Natural killer cell treated with Interleukin-12 subunit alpha and Interleukin-12 subunit beta and Interleukin-15 and Interleukin-18, amount 100 ng/mL, for 72 hours (primary cell): Measurements from ENCODE around the gene ZNF845. TPM values are rescaled to one million over a fixed set of nuclear protein-coding genes. Genes with fewer than 3 reads are reported as not detected.
A peak's percentile ranks its signal among the peaks of the same experiment; 100 is the strongest.
"Not testable (repeated sequence)": the region's sequence is repeated elsewhere in the genome, so short reads cannot be mapped to it uniquely, and the experiment has no call there.

Experiments used
- ATAC-seq, 2 donors: fragments of 150-1000 bp; cut with Tn5 transposase in 1 of 2; sonication (Bioruptor Pico), chemical (Tn5 transposase) in 1 of 2; 2 replicates each; pipeline ENCODE4 v1.10.0; 2021
- DNase-seq: peaks from one replicate; pipeline ENCODE4 v3.0.0; 2022; ENCODE audit warnings: low spot score
- H3K27ac Mint-ChIP-seq, 2 donors: 1 replicate in 1 of 2; 2 replicates in 1 of 2; pipeline ENCODE4 v1.8.0; 2022; ENCODE audit warnings: mixed read lengths in 2 of 2, mild to moderate bottlenecking in 1 of 2, moderate library complexity in 1 of 2
- H3K27me3 Mint-ChIP-seq, 2 donors: 1 replicate in 1 of 2; 2 replicates in 1 of 2; pipeline ENCODE4 v1.8.0; 2022; ENCODE audit warnings: mixed read lengths in 2 of 2
- H3K36me3 Mint-ChIP-seq: one replicate; pipeline ENCODE4 v1.8.0; 2022; ENCODE audit warnings: mixed read lengths
- H3K4me1 Mint-ChIP-seq, 2 donors: 1 replicate in 1 of 2; 2 replicates in 1 of 2; pipeline ENCODE4 v1.8.0; 2022; ENCODE audit warnings: low read depth in 2 of 2, mixed read lengths in 2 of 2, mild to moderate bottlenecking in 1 of 2
- H3K4me3 Mint-ChIP-seq: one replicate; pipeline ENCODE4 v1.8.0; 2022; ENCODE audit warnings: mixed read lengths
- H3K9me3 Mint-ChIP-seq: 2 replicates; pipeline ENCODE4 v1.8.0; 2022; ENCODE audit warnings: mixed read lengths
- total RNA-seq, 2 donors: library from RNA; stranded (reverse); gene quantifications; one replicate each; pipeline ENCODE4 v1.2.3, GENCODE V29; 2022

ZNF845 gene
- total RNA-seq: 1 to 10 TPM; 5.5 to 7.9 TPM

GRCh38 chr19:53333463-53334449, at the start of gene ZNF845:
Gene ZNF845 (plus strand): TSS chr19:53333749. CDS start chr19:53341308, 7,559 bp downstream.
- peak; percentile 99 to 100 for ATAC-seq
- peak; percentile 94 for DNase-seq
- Mint-ChIP-seq H3K9me3 (peaks cover 4% of the 10 kb centered on the region), H3K4me3 (peak within 1 kb of the TSS; percentile 81), H3K4me1 (peaks cover 14 to 16% of the 10 kb centered on the region in 2 donors), H3K27me3 (peaks cover 6 to 7% of the 10 kb centered on the region in 2 donors), H3K36me3 (peaks cover 14% of the 10 kb centered on the region), H3K27ac (peak within 1 kb of the TSS; percentile 69 to 84)

- Mint-ChIP-seq H3K27me3 (no peaks in the 10 kb centered on the region), H3K4me1 (no peaks in the 10 kb centered on the region), H3K9me3 (peaks cover 3% of the 10 kb centered on the region), H3K36me3 (no peaks in the 10 kb centered on the region), H3K4me3 (no peak overlapping the region), H3K27ac (no peak overlapping the region)
- DNase-seq (no peak), ATAC-seq (no peak)
Observed at GRCh38 chr19:53285087-53285486, 48.5 kb upstream of the ZNF845 start.

DNA sequence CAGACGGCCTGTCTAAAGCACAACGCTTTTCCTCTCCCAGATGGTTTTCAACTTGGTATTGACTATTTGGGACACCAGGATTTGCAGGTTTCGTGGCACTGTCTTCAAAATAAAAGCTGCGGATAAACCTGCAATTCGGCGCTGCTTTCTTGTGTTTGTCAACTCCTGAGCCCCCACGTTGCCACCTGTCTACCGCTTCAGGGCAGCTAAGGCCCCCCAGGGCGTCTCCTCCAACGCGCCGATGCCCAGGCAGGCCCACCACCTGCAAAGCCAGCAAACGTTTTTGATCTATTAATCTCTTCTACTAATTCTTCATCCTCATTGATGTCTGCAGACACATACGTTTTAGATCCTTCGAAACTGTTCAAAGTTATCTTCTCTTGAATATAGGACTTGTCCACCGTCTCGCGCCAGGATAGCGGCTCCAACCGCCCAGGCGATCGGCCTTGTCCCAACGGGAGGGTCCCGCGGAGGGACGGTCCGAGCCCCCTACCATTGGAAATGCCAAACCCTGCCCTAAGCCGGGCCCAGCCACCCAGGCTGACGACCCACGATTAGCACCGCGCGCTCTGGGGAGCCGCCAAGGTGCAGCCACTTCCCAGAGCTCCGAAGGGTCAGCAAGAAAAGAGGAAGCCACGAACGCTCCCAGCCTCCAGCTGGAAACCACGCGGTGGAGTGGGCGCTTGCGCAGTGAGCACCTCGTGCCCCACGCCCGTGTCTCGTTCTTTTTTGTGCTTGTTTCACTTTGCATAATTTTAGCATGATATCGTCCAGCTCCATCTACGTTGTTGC, 42.6 kb upstream of the ZNF845 start:
- no peaks in the 10 kb centered on the region for H3K4me1 Mint-ChIP-seq
- H3K27me3 Mint-ChIP-seq: no peaks in the 10 kb centered on the region
- DNase-seq: no peak
- no peak for ATAC-seq
- no peak overlapping the region for H3K27ac Mint-ChIP-seq
- H3K4me3 Mint-ChIP-seq: no peak overlapping the region
- peaks cover 13% of the 10 kb centered on the region for H3K9me3 Mint-ChIP-seq
- H3K36me3 Mint-ChIP-seq: peaks cover 2% of the 10 kb centered on the region

DNA sequence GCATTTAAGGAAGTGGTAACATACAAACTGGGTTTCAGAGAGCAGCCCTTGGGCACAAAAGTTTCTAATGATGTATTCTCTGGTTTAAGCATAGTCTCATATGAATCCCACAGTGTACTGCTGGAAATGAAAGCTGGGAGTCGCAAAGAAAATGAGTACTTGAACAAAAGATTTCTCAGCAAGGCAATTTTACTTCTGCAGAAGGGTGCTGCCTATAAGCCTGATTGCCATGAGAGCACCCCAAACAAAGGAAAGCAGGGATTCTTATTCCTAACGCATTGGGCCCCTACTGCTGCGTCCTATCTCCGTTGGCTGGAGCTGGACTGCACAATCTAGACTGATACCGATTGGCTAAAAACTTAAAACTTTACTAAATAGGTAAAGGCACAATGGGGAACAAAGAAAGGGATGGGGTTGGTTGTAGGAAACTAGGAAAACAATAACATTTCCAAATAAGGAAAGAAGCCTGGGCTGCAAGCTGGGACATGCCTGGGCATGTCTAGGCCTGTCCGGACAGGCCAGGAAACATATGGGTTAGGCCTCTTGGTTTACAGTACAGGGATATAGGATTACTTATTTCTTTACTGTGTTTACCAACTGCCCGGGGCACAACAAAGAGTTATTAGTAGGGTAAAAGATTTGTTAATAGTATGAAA, 38.6 kb upstream of the ZNF845 start:
- ATAC-seq (no peak), DNase-seq (no peak)
- H3K27me3 Mint-ChIP-seq: no peaks in the 10 kb centered on the region
- H3K9me3 Mint-ChIP-seq: peaks cover 15% of the 10 kb centered on the region
- H3K27ac Mint-ChIP-seq: no peak overlapping the region
- H3K36me3 Mint-ChIP-seq: peaks cover 8% of the 10 kb centered on the region
- no peak overlapping the region for H3K4me3 Mint-ChIP-seq
- H3K4me1 Mint-ChIP-seq: no peaks in the 10 kb centered on the region

DNA sequence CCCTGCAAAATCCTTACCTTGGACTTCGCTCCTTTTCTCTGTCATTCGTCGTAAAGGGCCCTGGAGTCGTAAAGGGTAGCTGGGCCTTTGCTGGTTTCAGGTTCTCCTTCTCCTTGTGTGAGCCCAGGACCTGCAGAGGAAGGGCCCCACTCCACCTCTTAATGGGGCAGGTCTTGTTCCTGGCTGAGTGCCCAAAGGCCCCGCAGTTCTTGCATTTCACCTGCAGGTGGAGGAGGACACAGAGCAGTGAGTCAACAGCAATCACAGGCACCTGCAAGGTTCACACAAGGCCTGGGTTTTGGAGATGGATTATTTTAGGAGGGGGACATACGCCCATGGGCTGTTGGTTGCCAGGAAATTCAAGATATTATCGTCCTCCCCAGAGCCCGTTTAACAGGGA, 32.2 kb upstream of the ZNF845 start:
- peaks cover 15% of the 10 kb centered on the region for H3K9me3 Mint-ChIP-seq
- H3K4me1 Mint-ChIP-seq, H3K36me3 Mint-ChIP-seq, DNase-seq, H3K27ac Mint-ChIP-seq, H3K4me3 Mint-ChIP-seq, ATAC-seq: not testable (repeated sequence)
- H3K27me3 Mint-ChIP-seq: peaks cover 4 to 10% of the 10 kb centered on the region in 2 donors

DNA sequence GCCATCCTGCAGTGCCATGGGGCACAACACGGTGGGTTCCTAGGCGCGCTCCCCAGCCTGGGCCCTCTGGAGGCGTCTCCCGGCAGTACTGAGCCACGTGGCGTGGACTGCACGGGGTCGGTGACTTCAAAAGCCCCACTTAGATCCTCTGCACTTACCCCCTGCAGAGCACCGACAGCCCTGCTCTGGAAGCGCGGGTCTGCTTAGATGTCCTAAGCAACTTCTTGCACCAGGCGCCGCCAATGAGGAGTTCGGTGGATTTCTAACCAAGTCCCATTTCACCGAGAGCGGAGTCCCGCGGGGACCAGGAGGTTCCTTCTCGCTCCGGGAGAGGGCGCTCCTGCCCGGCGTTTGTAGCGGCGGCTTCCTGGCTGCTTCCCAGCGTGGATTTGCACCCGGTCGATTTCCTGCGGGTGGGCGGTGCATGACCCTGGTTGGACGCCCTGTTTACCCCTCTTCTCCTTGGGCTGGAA, 25.2 kb upstream of the ZNF845 start:
- peaks cover 28 to 29% of the 10 kb centered on the region in 2 donors for H3K27me3 Mint-ChIP-seq
- ATAC-seq (no peak), DNase-seq (no peak)
- H3K9me3 Mint-ChIP-seq: peaks cover 18% of the 10 kb centered on the region
- no peak overlapping the region for H3K4me3 Mint-ChIP-seq
- H3K4me1 Mint-ChIP-seq: no peaks in the 10 kb centered on the region
- no peak overlapping the region for H3K27ac Mint-ChIP-seq
- H3K36me3 Mint-ChIP-seq: peaks cover 8% of the 10 kb centered on the region

DNA sequence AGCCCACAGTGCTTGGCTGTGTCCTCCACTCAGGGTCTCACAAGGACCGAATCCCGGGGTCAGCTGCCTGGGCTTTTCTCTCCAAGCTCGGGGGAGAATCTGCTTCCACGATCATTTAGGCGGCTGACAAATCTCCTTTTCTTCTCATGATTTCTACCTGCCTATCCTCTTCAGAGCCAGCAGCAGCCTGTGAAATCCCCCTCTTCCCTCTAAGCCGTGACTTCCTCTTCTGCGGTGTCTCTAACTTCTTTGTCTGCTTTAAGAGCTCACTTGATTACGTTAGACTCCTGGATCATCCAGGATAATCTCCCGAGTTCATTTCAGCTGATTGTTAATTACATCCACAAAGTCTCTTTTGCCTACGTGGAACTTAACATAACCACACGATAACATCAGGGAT, 22.5 kb upstream of the ZNF845 start:
- Mint-ChIP-seq H3K9me3 (peaks cover 15% of the 10 kb centered on the region), H3K4me1 (no peaks in the 10 kb centered on the region), H3K36me3 (peaks cover 8% of the 10 kb centered on the region), H3K27ac (no peak overlapping the region), H3K4me3 (no peak overlapping the region), H3K27me3 (peaks cover 30 to 32% of the 10 kb centered on the region in 2 donors)
- DNase-seq (no peak), ATAC-seq (no peak)

GRCh38 chr19:53311897-53312296, 21.7 kb upstream of the ZNF845 start:
- Mint-ChIP-seq H3K4me1 (no peaks in the 10 kb centered on the region), H3K9me3 (peaks cover 11% of the 10 kb centered on the region), H3K27ac (no peak overlapping the region), H3K36me3 (peaks cover 8% of the 10 kb centered on the region), H3K4me3 (no peak overlapping the region), H3K27me3 (peaks cover 24 to 27% of the 10 kb centered on the region in 2 donors)
- no peak for DNase-seq
- no peak for ATAC-seq

DNA sequence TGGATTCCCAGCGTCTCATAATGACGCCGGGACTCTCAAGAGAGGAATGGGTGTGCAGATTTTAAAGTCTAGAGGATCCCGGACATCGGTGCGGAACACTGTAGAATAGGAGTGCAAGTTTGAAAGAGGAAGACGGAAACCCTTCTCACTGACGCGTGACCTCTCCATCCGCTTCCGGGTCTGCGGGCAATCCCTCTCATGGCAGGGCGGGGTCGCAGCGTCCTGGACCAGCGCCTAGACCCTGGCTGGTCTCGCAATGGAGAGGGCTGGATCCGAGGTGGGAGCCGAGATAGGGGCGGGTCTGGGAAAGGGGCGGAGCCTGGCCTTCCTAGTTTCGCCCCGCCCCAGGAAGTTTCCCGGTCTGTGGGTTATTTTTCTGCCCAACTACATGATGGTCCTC, 4.6 kb upstream of the ZNF845 start:
- H3K36me3 Mint-ChIP-seq: peaks cover 31% of the 10 kb centered on the region
- peak overlapping the region; percentile 60 for H3K4me3 Mint-ChIP-seq
- H3K9me3 Mint-ChIP-seq: peaks cover 13% of the 10 kb centered on the region
- DNase-seq (no peak), ATAC-seq (no peak)
- H3K27ac Mint-ChIP-seq: no peak overlapping the region
- peaks cover 8 to 10% of the 10 kb centered on the region in 2 donors for H3K4me1 Mint-ChIP-seq
- H3K27me3 Mint-ChIP-seq: peaks cover 21 to 22% of the 10 kb centered on the region in 2 donors

- ATAC-seq (no peak), DNase-seq (no peak)
- H3K27ac Mint-ChIP-seq: no peak overlapping the region
- H3K36me3 Mint-ChIP-seq: peaks cover 19% of the 10 kb centered on the region
- H3K27me3 Mint-ChIP-seq: peaks cover 7 to 10% of the 10 kb centered on the region in 2 donors
- peaks cover 14 to 19% of the 10 kb centered on the region in 2 donors for H3K4me1 Mint-ChIP-seq
- peak overlapping the region; percentile 81 for H3K4me3 Mint-ChIP-seq
- peaks cover 7% of the 10 kb centered on the region for H3K9me3 Mint-ChIP-seq
Observed at GRCh38 chr19:53332484-53332883, 1.1 kb upstream of the ZNF845 start.

DNA sequence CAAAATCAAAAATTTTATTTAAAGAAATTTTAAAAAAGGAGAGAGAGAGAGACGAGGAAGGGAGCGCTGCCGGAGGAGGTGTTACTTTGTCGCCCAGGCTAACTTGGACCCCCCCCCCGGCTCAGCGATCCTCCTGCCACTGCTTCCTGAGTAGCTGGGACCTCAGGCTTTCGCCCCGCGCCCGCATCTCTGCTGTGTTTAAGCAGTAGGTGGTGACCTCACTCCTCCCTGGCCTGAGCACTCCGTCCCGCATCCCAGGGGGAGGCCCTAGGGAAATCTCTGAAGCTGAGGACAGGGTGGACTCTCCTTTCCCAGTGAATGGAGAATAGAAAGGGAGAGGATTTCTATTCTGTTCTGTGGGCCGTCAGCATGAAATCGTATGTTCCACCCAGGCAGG, 485 bp upstream of the ZNF845 start:
- H3K4me3 Mint-ChIP-seq: peak overlapping the region; percentile 81
- H3K9me3 Mint-ChIP-seq: peaks cover 7% of the 10 kb centered on the region
- H3K36me3 Mint-ChIP-seq: peaks cover 19% of the 10 kb centered on the region
- peak overlapping the region; percentile 69 to 84 for H3K27ac Mint-ChIP-seq
- H3K4me1 Mint-ChIP-seq: peaks cover 14 to 19% of the 10 kb centered on the region in 2 donors
- no peak for DNase-seq
- ATAC-seq: peak; percentile 16 to 28
- H3K27me3 Mint-ChIP-seq: peaks cover 7 to 10% of the 10 kb centered on the region in 2 donors

GRCh38 chr19:53344403-53344802, 10.9 kb downstream of the ZNF845 start:
- ATAC-seq, H3K27ac Mint-ChIP-seq, H3K4me1 Mint-ChIP-seq, H3K4me3 Mint-ChIP-seq, DNase-seq, H3K9me3 Mint-ChIP-seq, H3K27me3 Mint-ChIP-seq: not testable (repeated sequence)
- peaks cover 74% of the 10 kb centered on the region for H3K36me3 Mint-ChIP-seq

DNA sequence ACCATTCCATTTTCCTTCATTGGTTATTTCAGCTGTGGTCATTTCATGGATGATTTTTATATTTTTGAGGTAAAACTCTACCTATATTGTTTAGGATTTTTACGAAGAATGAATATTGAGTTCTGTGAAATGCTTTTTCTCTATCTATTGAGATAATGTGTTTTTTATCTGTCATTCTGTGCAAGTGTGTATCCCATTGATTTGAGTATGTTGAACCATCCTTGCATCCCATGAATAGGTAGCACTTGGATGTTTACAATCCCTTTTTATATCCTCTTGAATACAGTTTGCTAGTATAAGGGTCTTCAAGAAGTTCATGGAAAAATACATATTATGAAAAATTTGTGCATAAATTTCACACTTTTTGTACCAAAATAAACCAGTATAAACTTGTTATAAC, 22.2 kb downstream of the ZNF845 start:
- no peak overlapping the region for H3K27ac Mint-ChIP-seq
- H3K36me3 Mint-ChIP-seq: peaks cover 53% of the 10 kb centered on the region
- H3K9me3 Mint-ChIP-seq: peaks cover 28% of the 10 kb centered on the region

More for the DNA sequence above, 22.2 kb downstream of the ZNF845 start:
- H3K4me1 Mint-ChIP-seq: peaks cover 0 to 4% of the 10 kb centered on the region in 2 donors
- DNase-seq (no peak), ATAC-seq (no peak)
- peaks cover 0 to 2% of the 10 kb centered on the region in 2 donors for H3K27me3 Mint-ChIP-seq
- H3K4me3 Mint-ChIP-seq: no peak overlapping the region
